ENCODE data around the gene SUMO1. TPM values are rescaled to one million over a fixed set of nuclear protein-coding genes. Genes with fewer than 3 reads are reported as not detected.
"Not testable (repeated sequence)": the region's sequence is repeated elsewhere in the genome, so short reads cannot be mapped to it uniquely, and the experiment has no call there.

SUMO1 gene
- total RNA-seq, 1 donor from 2014 or later, result 38.8 TPM

DNA sequence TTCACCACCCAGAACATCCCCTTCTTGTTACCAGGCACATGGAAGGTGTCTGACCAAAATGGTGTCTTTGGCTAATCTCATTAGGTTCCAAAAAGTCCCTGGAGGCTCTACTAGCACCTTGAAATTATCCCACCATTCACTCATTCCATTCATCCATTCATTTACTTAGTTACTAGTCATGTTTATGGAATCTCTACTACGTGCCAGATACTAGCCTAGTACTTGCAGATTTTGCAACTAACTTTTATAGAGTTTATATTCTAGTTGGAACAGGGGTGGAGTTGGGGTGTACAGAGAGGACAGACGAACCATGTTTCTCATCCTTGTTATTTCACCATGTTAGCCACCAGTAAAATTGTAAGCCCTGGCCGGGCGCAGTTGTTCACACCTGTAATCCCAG lies 23.1 kb upstream of the SUMO1 start:
- intact Hi-C loops (cut with DNase I), result no loop called here
- no peaks in the 10 kb centered on the region for H3K27me3 ChIP-seq
- no peak overlapping the region for H3K4me3 ChIP-seq
- H3K9me3 ChIP-seq, result no peaks in the 10 kb centered on the region
- no peak overlapping the region for H3K27ac ChIP-seq
- no peak for DNase-seq (ENCODE audit: extremely low spot score in 2 of 2)
- peaks cover 7% of the 10 kb centered on the region for H3K4me1 ChIP-seq
- TF ChIP-seq CTCF (IDR thresholded peaks at IDR 0.05) (no peak), POLR2A (IDR thresholded peaks at IDR 0.05) (no peak), POLR2AphosphoS5 (IDR thresholded peaks at IDR 0.05; ENCODE audit: insufficient read depth in 1 of 2, low read depth in 1 of 2) (no peak)
- H3K36me3 ChIP-seq, result no peaks in the 10 kb centered on the region

- Histone ChIP-seq H3K27me3 (no peaks in the 10 kb centered on the region), H3K9me3 (no peaks in the 10 kb centered on the region), H3K4me1 (no peaks in the 10 kb centered on the region), H3K27ac (no peak overlapping the region), H3K36me3 (no peaks in the 10 kb centered on the region), H3K4me3 (no peak overlapping the region)
- TF ChIP-seq POLR2A (IDR thresholded peaks at IDR 0.05), result no peak
- DNase-seq (ENCODE audit: extremely low spot score in 2 of 2), result no peak
- intact Hi-C loops (cut with DNase I), result no loop called here
Measured at GRCh38 chr2:202251494-202251893, 13.1 kb upstream of the SUMO1 start.

DNA sequence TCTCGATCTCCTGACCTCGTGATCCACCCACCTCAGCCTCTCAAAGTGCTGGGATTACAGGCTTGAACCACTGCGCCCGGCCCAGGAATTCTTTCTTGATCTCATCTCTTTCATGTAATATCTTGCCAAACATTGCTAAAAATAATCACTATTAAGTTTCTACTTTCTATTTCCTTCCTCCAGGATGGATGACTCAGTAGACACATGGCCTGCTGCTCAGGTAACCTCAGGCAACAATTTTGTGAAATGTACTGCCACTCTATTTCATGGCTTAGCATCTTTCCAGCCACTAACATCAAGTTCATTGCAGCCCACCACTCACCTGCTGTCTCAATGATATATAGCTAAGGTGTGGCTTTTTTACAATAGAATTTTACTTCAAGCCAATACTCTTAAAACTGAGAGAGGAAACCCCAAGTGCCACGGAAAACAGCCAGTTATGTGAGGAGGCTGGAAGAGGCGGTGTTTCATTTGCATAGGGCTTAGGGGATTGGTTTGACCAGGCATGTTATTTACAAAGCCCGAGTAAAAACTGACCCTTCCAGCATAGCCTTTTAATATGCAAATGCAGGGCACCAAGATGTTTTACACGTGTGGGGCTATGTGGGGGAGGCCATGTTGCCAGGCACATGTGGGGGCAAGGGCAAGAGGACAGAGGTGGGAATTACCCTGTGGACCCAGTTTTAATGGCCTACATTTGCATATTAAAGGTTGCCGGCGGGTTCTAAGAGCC lies 11.3 kb upstream of the SUMO1 start:
- H3K36me3 ChIP-seq, result no peaks in the 10 kb centered on the region
- no peak for DNase-seq (ENCODE audit: extremely low spot score in 2 of 2)
- no peaks in the 10 kb centered on the region for H3K4me1 ChIP-seq
- H3K9me3 ChIP-seq, result no peaks in the 10 kb centered on the region
- TF ChIP-seq POLR2A (IDR thresholded peaks at IDR 0.05), result no peak
- TF ChIP-seq CTCF (IDR thresholded peaks at IDR 0.05), result no peak
- peak in 1 of 2 donors; percentile 18 for TF ChIP-seq POLR2AphosphoS5 (IDR thresholded peaks at IDR 0.05; ENCODE audit: insufficient read depth in 1 of 2, low read depth in 1 of 2)
- H3K27ac ChIP-seq, result no peak overlapping the region
- H3K27me3 ChIP-seq, result no peaks in the 10 kb centered on the region
- intact Hi-C loops (cut with DNase I), result no loop called here
- H3K4me3 ChIP-seq, result no peak overlapping the region

DNA sequence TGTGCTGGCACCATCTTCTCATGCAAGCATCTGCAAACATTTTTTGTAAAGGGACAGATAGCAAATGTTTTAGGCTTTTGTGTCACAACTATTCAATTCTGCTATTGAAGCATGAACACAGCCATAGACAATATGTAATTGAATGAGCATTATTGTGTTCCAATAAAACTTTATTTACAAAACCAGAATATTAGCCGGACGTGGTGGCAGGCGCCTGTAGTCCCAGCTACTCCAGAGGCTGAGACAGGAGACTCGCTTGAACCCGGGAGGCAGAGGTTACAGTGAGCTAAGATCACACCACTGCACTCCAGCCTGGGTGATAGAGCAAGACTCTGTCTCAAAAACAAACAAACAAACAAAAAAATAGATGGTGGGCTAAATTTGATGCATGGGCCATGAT lies 9.3 kb upstream of the SUMO1 start:
- DNase-seq (ENCODE audit: extremely low spot score in 2 of 2), result not testable (repeated sequence)

GRCh38 chr2:202237787-202238233 lies 587 bp downstream of the SUMO1 start:
- Histone ChIP-seq H3K27ac (peak overlapping the region; percentile 95), H3K9me3 (no peaks in the 10 kb centered on the region), H3K4me1 (peaks cover 31% of the 10 kb centered on the region), H3K36me3 (no peaks in the 10 kb centered on the region), H3K27me3 (no peaks in the 10 kb centered on the region), H3K4me3 (peak overlapping the region; percentile 67 to 89)
- DNase-seq (ENCODE audit: extremely low spot score in 2 of 2), result no peak
- intact Hi-C loops (cut with DNase I), result no loop called here
- no peak for TF ChIP-seq CTCF (IDR thresholded peaks at IDR 0.05)
- no peak for TF ChIP-seq POLR2A (IDR thresholded peaks at IDR 0.05)
- no peak for TF ChIP-seq POLR2AphosphoS5 (IDR thresholded peaks at IDR 0.05; ENCODE audit: insufficient read depth in 1 of 2, low read depth in 1 of 2)

More for the DNA sequence above, 9.3 kb upstream of the SUMO1 start:
- H3K27ac ChIP-seq; H3K9me3 ChIP-seq; H3K4me1 ChIP-seq; intact Hi-C loops (cut with DNase I); H3K4me3 ChIP-seq; H3K36me3 ChIP-seq; H3K27me3 ChIP-seq: not testable (repeated sequence)

- Histone ChIP-seq H3K4me3 (no peak overlapping the region), H3K27me3 (no peaks in the 10 kb centered on the region), H3K36me3 (peaks cover 0 to 7% of the 10 kb centered on the region in 2 donors), H3K27ac (no peak overlapping the region), H3K4me1 (peaks cover 17% of the 10 kb centered on the region), H3K9me3 (no peaks in the 10 kb centered on the region)
- intact Hi-C loops (cut with DNase I), result no loop called here
- DNase-seq (ENCODE audit: extremely low spot score in 2 of 2), result no peak
- no peak for TF ChIP-seq CTCF (IDR thresholded peaks at IDR 0.05)
- no peak for TF ChIP-seq POLR2AphosphoS5 (IDR thresholded peaks at IDR 0.05; ENCODE audit: insufficient read depth in 1 of 2, low read depth in 1 of 2)
- TF ChIP-seq POLR2A (IDR thresholded peaks at IDR 0.05), result no peak
Measured at GRCh38 chr2:202221873-202222272, 16.5 kb downstream of the SUMO1 start.

All from vagina (tissue), 2 donors.